Nucleus accumbens (tissue), 56 donors: ENCODE measurements around the gene JUNB.

Experiments used
- DNase-seq, 56 donors: peaks; one replicate each; lab custom pipeline; 2025; lab: John Stamatoyannopoulos, UW

Gene JUNB

GRCh38 chr19:12791345-12792050 is at the start of gene JUNB:
JUNB (plus strand) TSS chr19:12791486; CDS start chr19:12791772, 286 bp downstream.
- DNase-seq = peak; percentile 77 to 98 (median 96)

- DNase-seq = no peak
Observed at GRCh38 chr19:12745166-12745897, 46.0 kb upstream of the JUNB start.

- DNase-seq = no peak
Observed at GRCh38 chr19:12748489-12748888, 42.8 kb upstream of the JUNB start.

GRCh38 chr19:12749938-12750521 is 41.3 kb upstream of the JUNB start:
- no peak for DNase-seq

- no peak for DNase-seq
Observed at GRCh38 chr19:12750851-12751250, 40.4 kb upstream of the JUNB start.

GRCh38 chr19:12751635-12752034 is 39.7 kb upstream of the JUNB start, which contains the start of gene BEST2:
BEST2 (plus strand) TSS chr19:12751791; CDS start chr19:12752593, 802 bp downstream.
- no peak for DNase-seq

GRCh38 chr19:12752056-12752781 is 39.1 kb upstream of the JUNB start:
- DNase-seq = no peak

- DNase-seq = no peak
Observed at GRCh38 chr19:12754465-12755196, 36.7 kb upstream of the JUNB start.

- DNase-seq = no peak
Observed at GRCh38 chr19:12756150-12756883, 35.0 kb upstream of the JUNB start.

GRCh38 chr19:12757544-12758274 is 33.6 kb upstream of the JUNB start:
- DNase-seq = peak in 42 of 56 donors; percentile 1 to 74 (median 36)

GRCh38 chr19:12759686-12760085 is 31.6 kb upstream of the JUNB start:
- DNase-seq = no peak

- no peak for DNase-seq
Observed at GRCh38 chr19:12763100-12763499, 28.2 kb upstream of the JUNB start.

GRCh38 chr19:12764698-12765097 is 26.6 kb upstream of the JUNB start:
- no peak for DNase-seq

- DNase-seq = peak in 36 of 56 donors; percentile 5 to 80 (median 56)
Observed at GRCh38 chr19:12766051-12766521, 25.2 kb upstream of the JUNB start.

GRCh38 chr19:12767150-12767549 is 24.1 kb upstream of the JUNB start:
- DNase-seq = no peak

GRCh38 chr19:12767666-12768065 is 23.6 kb upstream of the JUNB start:
- DNase-seq = no peak

- DNase-seq = no peak
Observed at GRCh38 chr19:12769689-12770088, 21.6 kb upstream of the JUNB start.

GRCh38 chr19:12770922-12771321 is 20.4 kb upstream of the JUNB start:
- no peak for DNase-seq

GRCh38 chr19:12772323-12772722 is 19.0 kb upstream of the JUNB start:
- DNase-seq = no peak
